Activated CD8-positive, alpha-beta memory T cell treated with anti-CD3 and anti-CD28 coated beads for 36 hours (primary cell): ENCODE measurements around the gene DPH6. TPM values are rescaled to one million over a fixed set of nuclear protein-coding genes. Genes with fewer than 3 reads are reported as not detected.

Experiments
- CTCF ChIA-PET: fragments of 350-600 bp; sonication (Branson Sonifier 250); formaldehyde crosslinking; loops from one replicate; lab custom pipeline; 2021; ENCODE audit warnings: antibody characterized with exemption; lab: Charles Lee
- POLR2A ChIA-PET: fragments of 350-600 bp; sonication (Branson Sonifier 250); formaldehyde crosslinking; loops from one replicate; lab custom pipeline; 2021; ENCODE audit warnings: antibody characterized with exemption; lab: Charles Lee
- total RNA-seq, 2 experiments: library from RNA; stranded (reverse); gene quantifications; one replicate each; pipeline ENCODE4 v1.2.3, GENCODE V29; 2021

Gene DPH6
- total RNA-seq, 2 experiments from 2014 or later = 8.7 to 10.4 TPM

DNA sequence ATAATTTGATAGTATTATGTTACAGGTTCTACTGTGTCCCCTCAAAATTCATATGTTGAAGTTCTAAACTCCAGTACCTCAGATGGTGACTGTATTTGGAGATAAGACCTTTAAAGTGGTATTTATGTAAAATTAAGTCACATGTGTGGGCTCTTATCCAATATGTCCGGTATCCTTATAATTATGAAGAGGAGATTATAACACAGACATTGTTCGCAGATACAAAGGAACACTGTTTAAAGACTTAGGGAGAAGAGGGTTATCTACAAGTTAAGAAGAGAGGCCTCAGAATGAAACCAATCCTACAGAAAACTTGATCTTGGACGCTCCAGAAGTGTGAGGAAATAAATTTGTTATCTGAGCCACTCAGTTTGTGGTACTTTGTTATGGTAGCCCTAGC is 50.9 kb downstream of the DPH6 start:
- ChIA-PET POLR2A (no interaction called here), CTCF (no interaction called here)

DNA sequence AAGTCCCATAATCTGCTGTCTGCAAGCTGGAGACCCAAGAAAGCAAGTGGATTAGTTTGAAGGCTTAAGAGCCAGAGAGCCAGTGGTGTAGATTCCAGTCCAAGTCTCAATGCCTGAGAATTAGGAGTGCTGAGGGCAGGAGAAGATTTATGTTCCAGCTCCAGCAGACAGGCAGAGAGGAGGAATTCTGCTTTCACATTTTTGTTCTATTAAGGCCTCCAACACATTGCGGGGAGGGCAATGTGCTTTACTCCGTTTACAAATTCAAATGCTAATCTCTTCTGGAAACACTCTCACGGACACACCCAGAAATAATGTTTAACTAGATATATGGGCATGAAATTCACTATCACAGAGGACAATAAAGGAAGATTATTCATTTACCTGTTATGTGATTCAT is 54.0 kb downstream of the DPH6 start:
- CTCF ChIA-PET = no interaction called here
- POLR2A ChIA-PET = no interaction called here

- ChIA-PET CTCF (no interaction called here), POLR2A (no interaction called here)
Observed at GRCh38 chr15:35491173-35491572, 54.8 kb downstream of the DPH6 start.

DNA sequence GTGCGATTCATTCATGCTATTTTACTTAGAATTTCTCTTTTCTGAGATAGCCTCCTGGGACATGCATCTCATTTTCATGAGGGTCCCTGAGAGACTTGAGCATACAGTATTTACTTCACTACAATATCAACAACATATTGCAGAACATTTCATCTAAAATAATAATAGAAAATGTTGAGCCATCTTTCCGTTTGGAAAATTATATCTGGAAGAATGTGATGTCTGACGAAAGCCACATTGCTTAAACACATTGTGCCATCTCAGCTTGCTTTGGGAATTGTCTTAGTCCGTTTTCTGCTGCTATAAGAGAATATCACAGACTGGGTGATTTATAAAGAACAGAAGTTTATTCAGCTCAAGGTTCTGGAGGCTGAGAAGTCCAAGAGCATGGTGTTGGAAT is 55.5 kb downstream of the DPH6 start:
- ChIA-PET CTCF (no interaction called here), POLR2A (no interaction called here)

- ChIA-PET CTCF (interaction anchor here (0.9 kb wide), 1 partner anchor 11 kb away, joined by 3 read pairs; no protein-coding TSS in a partner anchor), POLR2A (no interaction called here)
Observed at GRCh38 chr15:35487417-35487816, 58.5 kb downstream of the DPH6 start.

GRCh38 chr15:35486296-35486695 is 59.7 kb downstream of the DPH6 start:
- POLR2A ChIA-PET = no interaction called here
- CTCF ChIA-PET = no interaction called here

- POLR2A ChIA-PET = no interaction called here
- CTCF ChIA-PET = no interaction called here
Observed at GRCh38 chr15:35485411-35485810, 60.6 kb downstream of the DPH6 start.

DNA sequence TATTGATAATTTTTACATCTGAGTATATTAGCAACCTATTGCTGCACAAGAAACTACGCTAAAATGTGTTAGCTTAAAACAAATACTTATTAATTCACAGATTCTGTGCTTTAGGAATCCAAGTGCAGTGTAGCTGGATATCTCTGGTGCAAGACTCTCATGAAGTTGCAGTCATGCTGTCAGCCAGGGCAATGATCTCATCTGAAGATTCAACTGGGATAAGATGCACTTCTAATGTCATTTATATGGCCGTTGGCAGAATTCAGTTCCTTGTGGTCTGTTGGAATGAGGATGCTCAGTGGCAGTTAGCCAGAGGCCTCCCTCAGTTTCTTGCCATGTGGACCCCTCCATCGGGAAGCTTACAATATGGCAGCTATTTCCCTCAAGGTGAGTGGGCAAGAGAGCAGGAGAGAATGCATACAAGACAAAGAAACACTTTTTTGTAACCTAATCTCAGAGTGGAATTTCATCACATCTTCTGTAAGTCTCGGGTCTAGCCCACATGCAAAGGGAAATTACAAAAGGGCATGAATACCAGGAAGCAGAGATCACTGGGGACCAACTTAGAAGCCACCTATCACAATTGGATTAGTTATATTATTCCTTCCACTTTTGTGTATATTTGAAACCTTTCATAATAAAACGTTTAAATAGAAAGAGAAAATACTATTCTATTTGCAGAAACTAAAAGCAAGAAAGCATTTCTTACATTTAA is 61.6 kb downstream of the DPH6 start:
- ChIA-PET POLR2A (no interaction called here), CTCF (no interaction called here)

DNA sequence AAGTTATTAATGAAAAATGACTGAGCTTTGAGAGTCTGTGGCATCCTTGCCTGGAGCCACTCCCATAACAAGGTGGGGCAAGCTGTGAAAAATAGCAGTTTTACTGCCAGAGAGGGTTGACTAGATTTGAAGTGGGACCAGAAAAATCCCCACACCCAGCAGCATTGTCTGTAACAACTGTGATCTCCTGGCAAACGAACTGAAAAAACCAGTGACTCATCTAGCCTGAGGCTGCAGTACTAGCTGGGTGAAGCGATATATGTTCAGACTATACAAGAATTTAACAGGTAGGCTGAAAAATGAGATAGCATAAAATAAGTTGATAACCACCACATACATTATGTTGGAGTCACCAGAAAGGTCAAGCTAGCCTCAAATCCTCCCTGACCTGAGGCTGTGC is 64.0 kb downstream of the DPH6 start:
- CTCF ChIA-PET = no interaction called here

DNA sequence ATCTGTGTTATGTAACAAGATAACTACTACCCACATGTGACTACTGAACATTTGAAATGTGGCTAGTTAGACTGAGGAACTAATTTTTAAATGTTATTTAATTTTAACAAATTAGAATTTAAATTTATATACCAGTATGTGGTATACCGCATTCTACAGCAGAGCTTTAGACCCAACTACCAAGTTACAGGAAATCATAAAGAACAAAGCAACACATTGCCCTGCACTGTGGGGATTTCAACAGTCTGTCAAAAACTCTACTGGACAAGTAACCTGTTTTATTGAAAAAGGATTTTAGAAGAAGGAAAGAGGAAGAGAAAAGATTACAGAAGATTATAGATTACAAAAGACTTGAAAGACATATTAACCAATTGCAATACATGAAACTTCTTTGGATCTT is 64.9 kb downstream of the DPH6 start:
- ChIA-PET CTCF (no interaction called here), POLR2A (no interaction called here)

More for the DNA sequence above, 64.0 kb downstream of the DPH6 start:
- POLR2A ChIA-PET = no interaction called here

GRCh38 chr15:35479423-35479822 is 66.5 kb downstream of the DPH6 start:
- ChIA-PET CTCF (interaction anchor here (0.9 kb wide), 1 partner anchor 35 kb away, joined by 3 read pairs; no protein-coding TSS in a partner anchor), POLR2A (no interaction called here)

GRCh38 chr15:35477312-35478262 is 68.4 kb downstream of the DPH6 start:
- ChIA-PET CTCF (no interaction called here), POLR2A (no interaction called here)

- ChIA-PET POLR2A (no interaction called here), CTCF (no interaction called here)
Observed at GRCh38 chr15:35471024-35471423, 74.9 kb downstream of the DPH6 start.

- ChIA-PET POLR2A (no interaction called here), CTCF (no interaction called here)
Observed at GRCh38 chr15:35470441-35470840, 75.5 kb downstream of the DPH6 start.

DNA sequence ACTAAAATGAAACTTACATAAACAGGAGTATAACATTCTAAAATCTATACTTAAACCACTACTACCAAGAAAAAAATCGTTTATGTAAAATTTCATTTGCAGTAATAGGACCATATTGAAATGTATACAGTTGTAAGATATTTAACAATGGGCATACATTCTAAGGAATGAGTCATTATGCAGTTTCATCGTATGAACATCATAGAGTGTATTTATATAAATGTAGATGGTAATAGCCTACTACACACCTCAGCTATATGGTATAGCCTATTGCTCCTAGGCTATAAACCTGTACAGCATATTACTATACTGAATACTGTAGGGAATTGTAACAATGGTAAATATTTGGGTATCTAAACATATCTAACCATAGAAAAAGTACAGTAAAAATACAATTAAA is 79.5 kb downstream of the DPH6 start:
- CTCF ChIA-PET = no interaction called here
- POLR2A ChIA-PET = no interaction called here

DNA sequence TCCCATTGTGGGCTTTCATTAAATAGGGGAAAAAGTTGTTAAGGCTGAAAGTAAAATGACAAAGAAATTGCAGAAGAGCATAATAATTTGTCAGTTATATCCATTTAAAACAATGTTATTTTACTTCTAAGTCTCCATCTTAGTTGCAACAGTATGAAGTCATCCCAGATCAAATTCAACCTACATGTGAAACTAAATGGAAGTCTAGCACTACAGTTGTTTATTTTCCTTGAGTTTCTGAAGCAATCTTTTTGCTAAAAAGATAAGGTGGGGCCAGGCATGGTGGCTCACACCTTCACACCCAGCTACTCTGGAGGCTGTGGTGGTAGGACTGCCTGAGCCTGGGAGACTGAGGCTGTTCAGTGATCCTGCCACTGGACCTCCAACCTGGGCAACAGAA is 80.2 kb downstream of the DPH6 start:
- POLR2A ChIA-PET = no interaction called here
- CTCF ChIA-PET = no interaction called here

DNA sequence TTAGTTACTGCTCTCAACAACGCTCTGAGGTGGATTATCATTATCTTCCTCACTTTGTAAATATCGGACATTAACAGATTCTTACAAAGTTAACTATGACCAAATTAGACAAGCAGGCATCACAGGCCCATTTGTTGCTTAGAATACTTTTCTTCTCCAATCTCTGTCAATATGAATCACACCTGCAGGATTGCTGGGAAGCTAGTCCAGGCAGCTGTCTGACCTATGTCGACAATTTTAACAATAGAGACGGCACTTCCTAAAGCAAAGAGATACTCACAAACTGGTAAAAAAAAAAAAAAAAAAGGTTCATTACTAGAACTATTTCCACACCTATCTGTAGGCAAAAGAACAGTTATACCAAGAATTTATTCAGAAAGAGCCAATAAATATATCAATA is 85.3 kb downstream of the DPH6 start:
- CTCF ChIA-PET = no interaction called here
- POLR2A ChIA-PET = no interaction called here

- CTCF ChIA-PET = no interaction called here
- POLR2A ChIA-PET = no interaction called here
Observed at GRCh38 chr15:35458176-35458856, 87.6 kb downstream of the DPH6 start.

DNA sequence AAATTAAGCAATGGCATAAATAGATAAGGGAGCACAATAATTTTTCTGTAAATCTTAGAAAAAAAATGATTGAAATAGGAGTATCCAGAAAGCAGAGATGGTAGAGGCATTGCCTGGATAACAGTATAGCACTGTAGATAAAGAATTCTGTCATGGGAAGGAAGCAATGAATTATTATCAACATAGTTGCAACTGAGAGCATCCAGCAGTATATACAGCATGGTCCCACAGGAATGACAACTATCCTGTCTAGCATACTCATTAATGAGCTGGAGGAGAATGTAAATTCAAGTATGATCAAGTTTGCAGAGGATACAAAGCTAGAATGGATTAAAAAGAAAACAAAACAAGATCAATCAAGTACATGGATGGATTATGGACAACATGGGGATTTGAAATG is 90.8 kb downstream of the DPH6 start:
- ChIA-PET CTCF (no interaction called here), POLR2A (no interaction called here)

DNA sequence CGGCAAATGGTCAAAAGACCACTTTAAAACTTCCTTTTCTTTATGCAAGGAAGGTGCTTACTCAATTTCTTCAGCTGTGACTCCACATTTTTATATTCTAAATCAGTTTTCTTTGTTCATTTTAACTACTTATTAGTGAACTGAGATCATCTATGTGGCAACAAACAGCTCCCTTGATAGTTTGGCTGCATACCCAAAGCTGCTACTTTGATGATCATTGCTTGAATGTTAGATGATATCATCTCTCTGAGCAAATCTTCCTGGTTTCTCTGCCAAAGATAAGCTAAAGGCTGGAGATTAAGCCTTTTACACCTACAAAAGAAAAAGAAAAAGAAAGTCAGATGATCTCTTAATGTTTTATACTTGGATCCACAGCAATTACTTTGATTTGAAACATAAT is 95.5 kb downstream of the DPH6 start:
- CTCF ChIA-PET = interaction anchor here (1.1 kb wide), 1 partner anchor 372 kb away, joined by 3 read pairs; no protein-coding TSS in a partner anchor
- POLR2A ChIA-PET = no interaction called here
